Measurements from ENCODE around the gene CRISP3. TPM values are rescaled to one million over a fixed set of nuclear protein-coding genes. Genes with fewer than 3 reads are reported as not detected.
A peak's percentile ranks its signal among the peaks of the same experiment; 100 is the strongest.

The CRISP3 gene
- polyA plus RNA-seq, 2 of the 4 experiments (the other 2 are of a cell fraction): 0.03 TPM; not detected in 1

DNA sequence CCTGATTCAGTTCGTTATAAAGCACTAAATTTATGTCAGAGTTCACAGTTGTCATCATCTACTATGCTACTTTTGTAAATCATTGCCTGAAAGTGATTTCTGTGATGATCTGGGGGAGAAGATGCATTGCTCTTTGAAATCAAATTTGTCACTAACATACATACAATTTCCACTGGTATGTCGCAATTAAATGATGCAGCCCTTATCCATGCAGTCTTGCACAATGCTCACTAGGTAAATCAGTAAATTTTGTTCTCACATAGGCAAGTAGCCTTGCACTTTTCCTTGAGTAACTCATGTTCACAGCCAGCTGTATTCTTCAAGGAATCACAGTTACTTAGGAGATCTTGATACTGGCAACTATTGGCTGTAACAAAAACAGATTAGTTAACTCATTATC, 51.7 kb downstream of the CRISP3 start:
- POLR2A ChIA-PET: no interaction called here
- peak; percentile 21 to 32; a peak in 1 of 4 replicates for TF ChIP-seq CEBPB (IDR thresholded peaks at IDR 0.05)
- no peak for TF ChIP-seq MAFK (IDR thresholded peaks at IDR 0.05; ENCODE audit: partially characterized antibody)
- 30% methylated on average over 2 of the region's 2 CpGs for WGBS (ENCODE audit: missing lambda C conversion rate)
- no peak overlapping the region for H3K27ac ChIP-seq
- CTCF ChIA-PET: no interaction called here
- no peaks in the 10 kb centered on the region for H3K4me1 ChIP-seq
- ATAC-seq (no peak), DNase-seq (ENCODE audit: low read depth in 1 of 2, low spot score in 1 of 2) (no peak), FAIRE-seq (no peak)
- H3K4me3 ChIP-seq: no peak overlapping the region
- no peaks in the 10 kb centered on the region for H3K9me3 ChIP-seq
- H3K4me2 ChIP-seq: no peak overlapping the region

Other genes with a start within 250 kb of the CRISP3 start
- gene GLYATL3, start 244.5 kb downstream of the CRISP3 start, polyA plus RNA-seq (2011; rRNA removed): not detected in 2 replicates
- not detected in 3 replicates for gene GLYATL3, start 244.5 kb downstream of the CRISP3 start, polyA plus RNA-seq (2017; fragmentation: RNase III; extraction: RNeasy Plus Mini Kit Qiagen cat#74134 plus additional on column Dnase treatment)
- gene C6orf141, start 193.7 kb downstream of the CRISP3 start, polyA plus RNA-seq (2011; rRNA removed): 20.5 and 24.9 TPM in 2 replicates
- gene C6orf141, start 193.7 kb downstream of the CRISP3 start, polyA plus RNA-seq (2017; fragmentation: RNase III; extraction: RNeasy Plus Mini Kit Qiagen cat#74134 plus additional on column Dnase treatment): 29.9 to 34.4 TPM (median 33.2 TPM) in 3 replicates
- 0.05 and 0.11 TPM in 2 replicates for gene RHAG, start 107.5 kb downstream of the CRISP3 start, polyA plus RNA-seq (2011; rRNA removed)
- gene RHAG, start 107.5 kb downstream of the CRISP3 start, polyA plus RNA-seq (2017; fragmentation: RNase III; extraction: RNeasy Plus Mini Kit Qiagen cat#74134 plus additional on column Dnase treatment): 0.10 TPM in 1 of 3 replicates, not detected in the others
- not detected in 2 replicates for gene CRISP2, start 30.8 kb downstream of the CRISP3 start, polyA plus RNA-seq (2011; rRNA removed)
- gene CRISP2, start 30.8 kb downstream of the CRISP3 start, polyA plus RNA-seq (2017; fragmentation: RNase III; extraction: RNeasy Plus Mini Kit Qiagen cat#74134 plus additional on column Dnase treatment): not detected in 3 replicates
- gene PGK2, start 42.9 kb upstream of the CRISP3 start, polyA plus RNA-seq (2011; rRNA removed): not detected in 2 replicates
- not detected in 3 replicates for gene PGK2, start 42.9 kb upstream of the CRISP3 start, polyA plus RNA-seq (2017; fragmentation: RNase III; extraction: RNeasy Plus Mini Kit Qiagen cat#74134 plus additional on column Dnase treatment)
- not detected in 2 replicates for gene CRISP1, start 122.1 kb upstream of the CRISP3 start, polyA plus RNA-seq (2011; rRNA removed)
- not detected in 3 replicates for gene CRISP1, start 122.1 kb upstream of the CRISP3 start, polyA plus RNA-seq (2017; fragmentation: RNase III; extraction: RNeasy Plus Mini Kit Qiagen cat#74134 plus additional on column Dnase treatment)
- not detected in 2 replicates for gene DEFB114, start 219.8 kb upstream of the CRISP3 start, polyA plus RNA-seq (2011; rRNA removed)
- gene DEFB114, start 219.8 kb upstream of the CRISP3 start, polyA plus RNA-seq (2017; fragmentation: RNase III; extraction: RNeasy Plus Mini Kit Qiagen cat#74134 plus additional on column Dnase treatment): not detected in 3 replicates
- not detected in 2 replicates for gene DEFB113, start 225.2 kb upstream of the CRISP3 start, polyA plus RNA-seq (2011; rRNA removed)
- not detected in 3 replicates for gene DEFB113, start 225.2 kb upstream of the CRISP3 start, polyA plus RNA-seq (2017; fragmentation: RNase III; extraction: RNeasy Plus Mini Kit Qiagen cat#74134 plus additional on column Dnase treatment)

Data from A549 (cell line).